Neural cell (in vitro differentiated cells): ENCODE results near the gene GLDC. TPM values are rescaled to one million over a fixed set of nuclear protein-coding genes. Genes with fewer than 3 reads are reported as not detected.
A peak's percentile ranks its signal among the peaks of the same experiment; 100 is the strongest.

Experiments
- H2AFZ ChIP-seq: fragments of 200-600, 300-800 bp; sonication (generic), shearing (Covaris generic); 2 replicates; pipeline ENCODE4 v1.6.0; 2014; ENCODE audit warnings: low read depth, mild to moderate bottlenecking, antibody characterized with exemption, low read length, moderate library complexity
- H3F3A ChIP-seq: fragments of 200-600 bp; shearing (Covaris generic); 2 replicates; pipeline ENCODE4 v1.6.1; 2016; ENCODE audit warnings: mild to moderate bottlenecking, moderate library complexity, mixed read lengths, antibody characterized with exemption, low read length; ENCODE audit not compliant: insufficient read depth, poor library complexity, severe bottlenecking
- H3K27ac ChIP-seq: fragments of 200-600, 300-800 bp; sonication (generic), shearing (Covaris generic); 2 replicates; pipeline ENCODE4 v1.5.1; 2014; ENCODE audit warnings: mild to moderate bottlenecking, low read length, moderate library complexity
- H3K27me3 ChIP-seq: fragments of 300-800, 200-600 bp; sonication (generic), shearing (Covaris generic); 2 replicates; pipeline ENCODE4 v1.6.0; 2014; ENCODE audit warnings: mild to moderate bottlenecking, low read depth, low read length, moderate library complexity; ENCODE audit not compliant: insufficient read depth
- H3K36me3 ChIP-seq: fragments of 300-800, 200-600 bp; sonication (generic), shearing (Covaris generic); 2 replicates; pipeline ENCODE4 v1.5.1; 2014; ENCODE audit warnings: mild to moderate bottlenecking, antibody characterized with exemption, low read length, moderate library complexity; ENCODE audit not compliant: insufficient read depth
- H3K4me2 ChIP-seq: fragments of 300-800, 200-600 bp; sonication (generic), shearing (Covaris generic); 2 replicates; pipeline ENCODE4 v1.6.0; 2014; ENCODE audit warnings: mild to moderate bottlenecking, low read length
- H3K4me3 ChIP-seq: fragments of 300-800, 200-600 bp; sonication (generic), shearing (Covaris generic); 2 replicates; pipeline ENCODE4 v1.5.1; 2014; ENCODE audit warnings: mild to moderate bottlenecking, low read length, moderate library complexity
- H3K79me2 ChIP-seq: fragments of 200-600 bp; shearing (Covaris generic); replicated peaks from 2 replicates; pipeline ENCODE4 v1.6.0; 2014; ENCODE audit warnings: mild to moderate bottlenecking, low read length, moderate library complexity; ENCODE audit not compliant: insufficient read depth
- H3K9ac ChIP-seq: fragments of 300-800, 200-600 bp; sonication (generic), shearing (Covaris generic); 2 replicates; pipeline ENCODE4 v1.6.1; 2016; ENCODE audit warnings: mild to moderate bottlenecking, low read length, mixed read lengths
- H3K9me2 ChIP-seq: fragments of 200-600 bp; shearing (Covaris generic); 2 replicates; pipeline ENCODE4 v1.6.1; 2016; ENCODE audit warnings: mild to moderate bottlenecking, low read length, mixed read lengths; ENCODE audit not compliant: insufficient read depth
- H3K9me3 ChIP-seq: fragments of 200-600, 300-800 bp; sonication (generic), shearing (Covaris generic); 2 replicates; pipeline ENCODE4 v1.6.1; 2016; ENCODE audit warnings: mild to moderate bottlenecking, mixed run types, low read length, moderate library complexity, mixed read lengths
- H4K20me1 ChIP-seq: fragments of 200-600 bp; shearing (Covaris generic); 2 replicates; pipeline ENCODE4 v1.6.1; 2016; ENCODE audit warnings: mild to moderate bottlenecking, mixed run types; ENCODE audit not compliant: insufficient read depth
- EP300 ChIP-seq: fragments of 450-650 bp; conservative IDR thresholded peaks from 2 replicates; pipeline ENCODE4 v1.6.1; 2014; ENCODE audit warnings: antibody characterized with exemption, mild to moderate bottlenecking, moderate library complexity; ENCODE audit not compliant: poor library complexity, severe bottlenecking
- EZH2 ChIP-seq: fragments of 200-600, 300-800 bp; shearing (Covaris generic), sonication (generic); IDR thresholded peaks from 2 replicates; pipeline ENCODE4 v1.6.1; 2014; ENCODE audit warnings: antibody characterized with exemption, low read length, borderline replicate concordance, mild to moderate bottlenecking; ENCODE audit not compliant: insufficient read depth, poor library complexity, severe bottlenecking
- MXI1 ChIP-seq: fragments of 450-650 bp; conservative IDR thresholded peaks from 2 replicates; pipeline ENCODE4 v1.6.1; 2014; ENCODE audit warnings: antibody characterized with exemption, mild to moderate bottlenecking; ENCODE audit not compliant: poor library complexity, severe bottlenecking
- POLR2AphosphoS5 ChIP-seq: IDR thresholded peaks from 2 replicates; pipeline ENCODE4 v1.6.1; 2012
- RAD21 ChIP-seq: fragments of 450-650 bp; conservative IDR thresholded peaks from 2 replicates; pipeline ENCODE4 v1.6.1; 2014; ENCODE audit warnings: antibody characterized with exemption, mild to moderate bottlenecking, moderate library complexity
- SMC3 ChIP-seq: fragments of 450-650 bp; conservative IDR thresholded peaks from 2 replicates; pipeline ENCODE4 v1.6.1; 2014; ENCODE audit warnings: antibody characterized with exemption, mild to moderate bottlenecking, moderate library complexity; ENCODE audit not compliant: poor library complexity
- TAF1 ChIP-seq: IDR thresholded peaks from 2 replicates; pipeline ENCODE4 v1.6.1; 2012; ENCODE audit warnings: low read depth
- polyA plus RNA-seq: library from polyadenylated mRNA; depleted of rRNA; stranded (reverse); fragments of >200 nt; gene quantifications from 2 replicates; pipeline ENCODE4 v1.2.3, GENCODE V29; 2014
- TF ChIP-seq, protein P1 (sequence below): fragments of 450-650 bp; IDR thresholded peaks from 2 replicates; pipeline ENCODE4 v1.5.1; 2014; ENCODE audit warnings: antibody characterized with exemption, mild to moderate bottlenecking, moderate library complexity; ENCODE audit not compliant: poor library complexity, severe bottlenecking
- TF ChIP-seq, protein P2 (sequence below): IDR thresholded peaks from 2 replicates; pipeline ENCODE4 v1.6.1; 2012; ENCODE audit warnings: borderline replicate concordance

Gene GLDC
- polyA plus RNA-seq, 1 donor from 2014 or later, result 11.4 TPM

GRCh38 chr9:6667633-6668280, 22.2 kb upstream of the GLDC start:
- no peak overlapping the region for H3K27ac ChIP-seq
- H3K4me2 ChIP-seq, result no peak overlapping the region

GRCh38 chr9:6667080-6667479, 21.6 kb upstream of the GLDC start:
- no peaks in the 10 kb centered on the region for H3K9me3 ChIP-seq
- no peaks in the 10 kb centered on the region for H3K9me2 ChIP-seq
- H3K36me3 ChIP-seq, result no peaks in the 10 kb centered on the region
- no peaks in the 10 kb centered on the region for H4K20me1 ChIP-seq
- H3K9ac ChIP-seq, result no peak overlapping the region
- H3K27me3 ChIP-seq, result no peaks in the 10 kb centered on the region
- no peak overlapping the region for H3K27ac ChIP-seq
- H3K79me2 ChIP-seq, result no peaks in the 10 kb centered on the region
- TF ChIP-seq, protein P1, sequence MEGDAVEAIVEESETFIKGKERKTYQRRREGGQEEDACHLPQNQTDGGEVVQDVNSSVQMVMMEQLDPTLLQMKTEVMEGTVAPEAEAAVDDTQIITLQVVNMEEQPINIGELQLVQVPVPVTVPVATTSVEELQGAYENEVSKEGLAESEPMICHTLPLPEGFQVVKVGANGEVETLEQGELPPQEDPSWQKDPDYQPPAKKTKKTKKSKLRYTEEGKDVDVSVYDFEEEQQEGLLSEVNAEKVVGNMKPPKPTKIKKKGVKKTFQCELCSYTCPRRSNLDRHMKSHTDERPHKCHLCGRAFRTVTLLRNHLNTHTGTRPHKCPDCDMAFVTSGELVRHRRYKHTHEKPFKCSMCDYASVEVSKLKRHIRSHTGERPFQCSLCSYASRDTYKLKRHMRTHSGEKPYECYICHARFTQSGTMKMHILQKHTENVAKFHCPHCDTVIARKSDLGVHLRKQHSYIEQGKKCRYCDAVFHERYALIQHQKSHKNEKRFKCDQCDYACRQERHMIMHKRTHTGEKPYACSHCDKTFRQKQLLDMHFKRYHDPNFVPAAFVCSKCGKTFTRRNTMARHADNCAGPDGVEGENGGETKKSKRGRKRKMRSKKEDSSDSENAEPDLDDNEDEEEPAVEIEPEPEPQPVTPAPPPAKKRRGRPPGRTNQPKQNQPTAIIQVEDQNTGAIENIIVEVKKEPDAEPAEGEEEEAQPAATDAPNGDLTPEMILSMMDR, result no peak
- TF ChIP-seq TAF1, result no peak
- no peak for TF ChIP-seq SMC3
- no peak for TF ChIP-seq EP300
- TF ChIP-seq RAD21, result no peak
- TF ChIP-seq MXI1, result no peak
- TF ChIP-seq EZH2, result no peak
- no peak overlapping the region for H2AFZ ChIP-seq
- no peak overlapping the region for H3K4me3 ChIP-seq
- no peaks in the 10 kb centered on the region for H3F3A ChIP-seq
- H3K4me2 ChIP-seq, result no peak overlapping the region

More at GRCh38 chr9:6667633-6668280, 22.2 kb upstream of the GLDC start:
- Histone ChIP-seq H3K9me2 (no peaks in the 10 kb centered on the region), H4K20me1 (no peaks in the 10 kb centered on the region), H3K9ac (no peak overlapping the region), H2AFZ (no peak overlapping the region), H3K4me3 (no peak overlapping the region), H3K9me3 (no peaks in the 10 kb centered on the region), H3F3A (no peaks in the 10 kb centered on the region), H3K36me3 (no peaks in the 10 kb centered on the region), H3K27me3 (no peaks in the 10 kb centered on the region), H3K79me2 (no peaks in the 10 kb centered on the region)
- TF ChIP-seq EP300 (no peak), RAD21 (peak; percentile 78), SMC3 (peak; percentile 82)
- TF ChIP-seq, protein P1, result peak; percentile 82

GRCh38 chr9:6665628-6666027, 20.1 kb upstream of the GLDC start:
- Histone ChIP-seq H3F3A (no peaks in the 10 kb centered on the region), H3K36me3 (no peaks in the 10 kb centered on the region), H2AFZ (no peak overlapping the region), H3K79me2 (no peaks in the 10 kb centered on the region), H3K27me3 (no peaks in the 10 kb centered on the region), H3K27ac (no peak overlapping the region), H3K4me2 (no peak overlapping the region), H3K9me3 (no peaks in the 10 kb centered on the region), H3K4me3 (no peak overlapping the region), H3K9me2 (no peaks in the 10 kb centered on the region), H3K9ac (no peak overlapping the region), H4K20me1 (no peaks in the 10 kb centered on the region)
- TF ChIP-seq EZH2 (no peak), EP300 (no peak), POLR2AphosphoS5 (no peak), TAF1 (no peak), RAD21 (no peak), MXI1 (no peak), SMC3 (no peak)
- TF ChIP-seq, protein P2, sequence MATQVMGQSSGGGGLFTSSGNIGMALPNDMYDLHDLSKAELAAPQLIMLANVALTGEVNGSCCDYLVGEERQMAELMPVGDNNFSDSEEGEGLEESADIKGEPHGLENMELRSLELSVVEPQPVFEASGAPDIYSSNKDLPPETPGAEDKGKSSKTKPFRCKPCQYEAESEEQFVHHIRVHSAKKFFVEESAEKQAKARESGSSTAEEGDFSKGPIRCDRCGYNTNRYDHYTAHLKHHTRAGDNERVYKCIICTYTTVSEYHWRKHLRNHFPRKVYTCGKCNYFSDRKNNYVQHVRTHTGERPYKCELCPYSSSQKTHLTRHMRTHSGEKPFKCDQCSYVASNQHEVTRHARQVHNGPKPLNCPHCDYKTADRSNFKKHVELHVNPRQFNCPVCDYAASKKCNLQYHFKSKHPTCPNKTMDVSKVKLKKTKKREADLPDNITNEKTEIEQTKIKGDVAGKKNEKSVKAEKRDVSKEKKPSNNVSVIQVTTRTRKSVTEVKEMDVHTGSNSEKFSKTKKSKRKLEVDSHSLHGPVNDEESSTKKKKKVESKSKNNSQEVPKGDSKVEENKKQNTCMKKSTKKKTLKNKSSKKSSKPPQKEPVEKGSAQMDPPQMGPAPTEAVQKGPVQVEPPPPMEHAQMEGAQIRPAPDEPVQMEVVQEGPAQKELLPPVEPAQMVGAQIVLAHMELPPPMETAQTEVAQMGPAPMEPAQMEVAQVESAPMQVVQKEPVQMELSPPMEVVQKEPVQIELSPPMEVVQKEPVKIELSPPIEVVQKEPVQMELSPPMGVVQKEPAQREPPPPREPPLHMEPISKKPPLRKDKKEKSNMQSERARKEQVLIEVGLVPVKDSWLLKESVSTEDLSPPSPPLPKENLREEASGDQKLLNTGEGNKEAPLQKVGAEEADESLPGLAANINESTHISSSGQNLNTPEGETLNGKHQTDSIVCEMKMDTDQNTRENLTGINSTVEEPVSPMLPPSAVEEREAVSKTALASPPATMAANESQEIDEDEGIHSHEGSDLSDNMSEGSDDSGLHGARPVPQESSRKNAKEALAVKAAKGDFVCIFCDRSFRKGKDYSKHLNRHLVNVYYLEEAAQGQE, result no peak
- TF ChIP-seq, protein P1, result no peak
